ENCODE measurements around the gene SPOCK2. TPM values are rescaled to one million over a fixed set of nuclear protein-coding genes. Genes with fewer than 3 reads are reported as not detected.

SPOCK2 gene
- total RNA-seq, 1 experiment from 2014 or later: 4.8 TPM

- Histone ChIP-seq H3K27ac (ENCODE audit: low read length) (no peak overlapping the region), H3K27me3 (ENCODE audit: control insufficient read depth, insufficient read depth, low read length) (no peaks in the 10 kb centered on the region), H3K36me3 (ENCODE audit: control insufficient read depth, insufficient read depth, low read length) (no peaks in the 10 kb centered on the region), H3K9me3 (ENCODE audit: control insufficient read depth, insufficient read depth, low read depth, low read length) (no peaks in the 10 kb centered on the region), H3K4me3 (ENCODE audit: low read depth in 2 of 2, low read length in 2 of 2) (no peak overlapping the region), H3K4me1 (ENCODE audit: control insufficient read depth, insufficient read depth, low read length) (peaks cover 23% of the 10 kb centered on the region)
- ATAC-seq (no peak), DNase-seq (ENCODE audit: low read depth, low spot score) (no peak)
- POLR2A ChIA-PET: no interaction called here
- CTCF ChIA-PET: no interaction called here
- in situ Hi-C loops (cut with HindIII; ENCODE audit: low pct_unique_long_range_greater_than_20kb, low sequenced_read_pairs): no loop called here
- TF ChIP-seq POLR2AphosphoS5 (IDR thresholded peaks at IDR 0.05; ENCODE audit: low read depth, low read length): no peak
- TF ChIP-seq TCF7L2 (IDR thresholded peaks at IDR 0.05; ENCODE audit: low read depth, low read length): no peak
- TF ChIP-seq SIN3A (IDR thresholded peaks at IDR 0.05; ENCODE audit: borderline replicate concordance, insufficient read depth, low read depth, low read length): no peak
- TF ChIP-seq, protein P1, sequence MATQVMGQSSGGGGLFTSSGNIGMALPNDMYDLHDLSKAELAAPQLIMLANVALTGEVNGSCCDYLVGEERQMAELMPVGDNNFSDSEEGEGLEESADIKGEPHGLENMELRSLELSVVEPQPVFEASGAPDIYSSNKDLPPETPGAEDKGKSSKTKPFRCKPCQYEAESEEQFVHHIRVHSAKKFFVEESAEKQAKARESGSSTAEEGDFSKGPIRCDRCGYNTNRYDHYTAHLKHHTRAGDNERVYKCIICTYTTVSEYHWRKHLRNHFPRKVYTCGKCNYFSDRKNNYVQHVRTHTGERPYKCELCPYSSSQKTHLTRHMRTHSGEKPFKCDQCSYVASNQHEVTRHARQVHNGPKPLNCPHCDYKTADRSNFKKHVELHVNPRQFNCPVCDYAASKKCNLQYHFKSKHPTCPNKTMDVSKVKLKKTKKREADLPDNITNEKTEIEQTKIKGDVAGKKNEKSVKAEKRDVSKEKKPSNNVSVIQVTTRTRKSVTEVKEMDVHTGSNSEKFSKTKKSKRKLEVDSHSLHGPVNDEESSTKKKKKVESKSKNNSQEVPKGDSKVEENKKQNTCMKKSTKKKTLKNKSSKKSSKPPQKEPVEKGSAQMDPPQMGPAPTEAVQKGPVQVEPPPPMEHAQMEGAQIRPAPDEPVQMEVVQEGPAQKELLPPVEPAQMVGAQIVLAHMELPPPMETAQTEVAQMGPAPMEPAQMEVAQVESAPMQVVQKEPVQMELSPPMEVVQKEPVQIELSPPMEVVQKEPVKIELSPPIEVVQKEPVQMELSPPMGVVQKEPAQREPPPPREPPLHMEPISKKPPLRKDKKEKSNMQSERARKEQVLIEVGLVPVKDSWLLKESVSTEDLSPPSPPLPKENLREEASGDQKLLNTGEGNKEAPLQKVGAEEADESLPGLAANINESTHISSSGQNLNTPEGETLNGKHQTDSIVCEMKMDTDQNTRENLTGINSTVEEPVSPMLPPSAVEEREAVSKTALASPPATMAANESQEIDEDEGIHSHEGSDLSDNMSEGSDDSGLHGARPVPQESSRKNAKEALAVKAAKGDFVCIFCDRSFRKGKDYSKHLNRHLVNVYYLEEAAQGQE (IDR thresholded peaks at IDR 0.05; ENCODE audit: insufficient read depth in 1 of 2, low read depth in 2 of 2, low read length in 1 of 2): no peak
- TF ChIP-seq, protein P2, sequence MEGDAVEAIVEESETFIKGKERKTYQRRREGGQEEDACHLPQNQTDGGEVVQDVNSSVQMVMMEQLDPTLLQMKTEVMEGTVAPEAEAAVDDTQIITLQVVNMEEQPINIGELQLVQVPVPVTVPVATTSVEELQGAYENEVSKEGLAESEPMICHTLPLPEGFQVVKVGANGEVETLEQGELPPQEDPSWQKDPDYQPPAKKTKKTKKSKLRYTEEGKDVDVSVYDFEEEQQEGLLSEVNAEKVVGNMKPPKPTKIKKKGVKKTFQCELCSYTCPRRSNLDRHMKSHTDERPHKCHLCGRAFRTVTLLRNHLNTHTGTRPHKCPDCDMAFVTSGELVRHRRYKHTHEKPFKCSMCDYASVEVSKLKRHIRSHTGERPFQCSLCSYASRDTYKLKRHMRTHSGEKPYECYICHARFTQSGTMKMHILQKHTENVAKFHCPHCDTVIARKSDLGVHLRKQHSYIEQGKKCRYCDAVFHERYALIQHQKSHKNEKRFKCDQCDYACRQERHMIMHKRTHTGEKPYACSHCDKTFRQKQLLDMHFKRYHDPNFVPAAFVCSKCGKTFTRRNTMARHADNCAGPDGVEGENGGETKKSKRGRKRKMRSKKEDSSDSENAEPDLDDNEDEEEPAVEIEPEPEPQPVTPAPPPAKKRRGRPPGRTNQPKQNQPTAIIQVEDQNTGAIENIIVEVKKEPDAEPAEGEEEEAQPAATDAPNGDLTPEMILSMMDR (IDR thresholded peaks at IDR 0.05): no peak
- intact Hi-C loops (cut with micrococcal nuclease; ENCODE audit: unreplicated experiment): no loop called here
- no TSS peak for BruUV-seq (replicated peaks)
These were observed 13.6 kb downstream of the SPOCK2 start for GRCh38 chr10:72074574-72075375.

GRCh38 chr10:72073708-72074573 lies 14.4 kb downstream of the SPOCK2 start:
- Histone ChIP-seq H3K27ac (ENCODE audit: low read length) (peak overlapping the region; percentile 39; the same call in 1 of the 2 replicates), H3K4me3 (ENCODE audit: low read depth in 2 of 2, low read length in 2 of 2) (no peak overlapping the region), H3K9me3 (ENCODE audit: control insufficient read depth, insufficient read depth, low read depth, low read length) (no peaks in the 10 kb centered on the region), H3K27me3 (ENCODE audit: control insufficient read depth, insufficient read depth, low read length) (no peaks in the 10 kb centered on the region), H3K36me3 (ENCODE audit: control insufficient read depth, insufficient read depth, low read length) (no peaks in the 10 kb centered on the region), H3K4me1 (ENCODE audit: control insufficient read depth, insufficient read depth, low read length) (peaks cover 25% of the 10 kb centered on the region)
- ATAC-seq (peak; percentile 22; the same call in 1 of the 2 replicates), DNase-seq (ENCODE audit: low read depth, low spot score) (no peak)
- ChIA-PET POLR2A (no interaction called here), CTCF (interaction anchor here (0.6 kb wide), 1 partner anchor 255 kb away, joined by 4 read pairs; no protein-coding TSS in a partner anchor)
- no TSS peak for BruUV-seq (replicated peaks)
- TF ChIP-seq TCF7L2 (IDR thresholded peaks at IDR 0.05; ENCODE audit: low read depth, low read length): no peak
- no peak for TF ChIP-seq POLR2AphosphoS5 (IDR thresholded peaks at IDR 0.05; ENCODE audit: low read depth, low read length)
- TF ChIP-seq, protein P2 (IDR thresholded peaks at IDR 0.05): no peak
- no peak for TF ChIP-seq SIN3A (IDR thresholded peaks at IDR 0.05; ENCODE audit: borderline replicate concordance, insufficient read depth, low read depth, low read length)
- TF ChIP-seq, protein P1 (IDR thresholded peaks at IDR 0.05; ENCODE audit: insufficient read depth in 1 of 2, low read depth in 2 of 2, low read length in 1 of 2): no peak
- in situ Hi-C loops (cut with HindIII; ENCODE audit: low pct_unique_long_range_greater_than_20kb, low sequenced_read_pairs) (no loop called here), intact Hi-C loops (cut with micrococcal nuclease; ENCODE audit: unreplicated experiment) (no loop called here)
